LNCAP (cell line): ENCODE measurements around the gene DPP3.

Experiments used
- TF ChIP-seq, protein P1 (sequence below): fragments of 450-650 bp; IDR thresholded peaks from 2 replicates; pipeline ENCODE4 v1.5.1; 2017; ENCODE audit warnings: mild to moderate bottlenecking

Gene DPP3

DNA sequence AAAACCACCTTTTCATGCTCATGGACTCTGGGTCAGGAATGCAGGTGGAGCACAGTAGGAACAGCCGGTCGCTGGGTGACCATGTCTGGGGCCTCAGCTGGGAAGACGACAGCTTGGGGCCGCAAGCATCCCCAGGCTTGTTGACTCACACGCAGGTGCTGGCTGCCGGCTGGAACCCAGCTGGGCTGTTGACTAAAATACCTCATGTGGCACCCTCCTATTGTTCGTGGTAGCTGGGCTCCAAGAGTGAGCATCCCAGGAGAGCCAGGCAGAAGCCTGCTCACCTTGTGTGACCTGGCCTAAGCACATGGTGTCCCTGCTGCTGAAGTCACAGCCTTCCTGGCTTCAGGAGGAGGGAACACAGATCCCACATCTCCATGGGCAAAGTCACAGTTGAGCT lies 9.4 kb downstream of the DPP3 start:
- TF ChIP-seq, protein P1, sequence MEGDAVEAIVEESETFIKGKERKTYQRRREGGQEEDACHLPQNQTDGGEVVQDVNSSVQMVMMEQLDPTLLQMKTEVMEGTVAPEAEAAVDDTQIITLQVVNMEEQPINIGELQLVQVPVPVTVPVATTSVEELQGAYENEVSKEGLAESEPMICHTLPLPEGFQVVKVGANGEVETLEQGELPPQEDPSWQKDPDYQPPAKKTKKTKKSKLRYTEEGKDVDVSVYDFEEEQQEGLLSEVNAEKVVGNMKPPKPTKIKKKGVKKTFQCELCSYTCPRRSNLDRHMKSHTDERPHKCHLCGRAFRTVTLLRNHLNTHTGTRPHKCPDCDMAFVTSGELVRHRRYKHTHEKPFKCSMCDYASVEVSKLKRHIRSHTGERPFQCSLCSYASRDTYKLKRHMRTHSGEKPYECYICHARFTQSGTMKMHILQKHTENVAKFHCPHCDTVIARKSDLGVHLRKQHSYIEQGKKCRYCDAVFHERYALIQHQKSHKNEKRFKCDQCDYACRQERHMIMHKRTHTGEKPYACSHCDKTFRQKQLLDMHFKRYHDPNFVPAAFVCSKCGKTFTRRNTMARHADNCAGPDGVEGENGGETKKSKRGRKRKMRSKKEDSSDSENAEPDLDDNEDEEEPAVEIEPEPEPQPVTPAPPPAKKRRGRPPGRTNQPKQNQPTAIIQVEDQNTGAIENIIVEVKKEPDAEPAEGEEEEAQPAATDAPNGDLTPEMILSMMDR = no peak

DNA sequence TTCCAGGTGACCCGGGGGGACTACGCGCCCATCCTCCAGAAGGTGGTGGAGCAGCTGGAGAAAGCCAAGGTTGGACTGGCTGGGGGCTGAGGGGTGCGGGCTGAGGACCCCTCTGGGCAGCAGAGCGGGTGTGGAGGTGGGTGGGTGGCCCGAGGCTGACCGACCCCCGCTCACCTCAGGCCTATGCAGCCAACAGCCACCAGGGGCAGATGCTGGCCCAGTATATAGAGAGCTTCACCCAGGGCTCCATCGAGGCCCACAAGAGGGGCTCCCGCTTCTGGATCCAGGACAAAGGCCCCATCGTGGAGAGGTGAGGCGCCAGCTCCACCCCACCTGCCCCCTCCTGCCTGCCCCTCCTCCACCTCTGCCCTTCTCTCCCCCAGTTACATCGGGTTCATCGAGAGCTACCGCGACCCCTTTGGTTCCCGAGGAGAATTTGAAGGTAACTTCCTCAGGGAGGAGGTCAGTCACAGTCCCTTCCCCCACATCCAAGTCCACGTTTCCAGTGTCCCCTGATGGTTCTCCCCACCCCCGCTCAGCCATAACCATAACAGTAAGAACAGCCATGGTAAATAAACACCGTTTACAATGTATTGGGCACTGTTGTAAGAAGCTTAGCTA lies 11.2 kb downstream of the DPP3 start:
- TF ChIP-seq, protein P1 = peak; percentile 42

GRCh38 chr11:66492161-66492865 lies 12.1 kb downstream of the DPP3 start:
- TF ChIP-seq, protein P1 = no peak

DNA sequence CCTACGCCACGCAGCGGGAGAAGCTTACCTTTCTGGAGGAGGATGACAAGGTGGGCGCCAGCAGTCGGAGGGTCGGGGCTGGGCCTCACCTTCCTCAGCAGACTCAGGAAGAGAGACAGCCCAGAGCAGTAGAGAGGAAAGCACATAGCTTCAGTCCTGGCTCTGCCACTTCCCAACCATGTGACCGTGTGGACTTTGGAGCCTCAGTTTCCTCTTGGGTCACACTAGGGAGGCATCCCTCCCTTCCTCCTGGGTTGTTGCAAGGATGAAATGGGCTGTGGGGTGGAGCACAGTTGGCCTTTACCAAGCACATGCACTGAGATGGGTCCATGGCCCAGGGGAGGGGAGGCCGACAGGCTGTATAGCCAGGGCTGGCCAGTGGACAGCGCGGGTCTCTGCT lies 12.9 kb downstream of the DPP3 start:
- TF ChIP-seq, protein P1 = no peak

GRCh38 chr11:66494458-66494857 lies 14.2 kb downstream of the DPP3 start:
- TF ChIP-seq, protein P1 = no peak

- TF ChIP-seq, protein P1 = no peak
Measured at GRCh38 chr11:66494935-66495334, 14.7 kb downstream of the DPP3 start.

GRCh38 chr11:66495401-66495854 lies 15.2 kb downstream of the DPP3 start:
- TF ChIP-seq, protein P1 = peak; percentile 41
